SH-SY5Y (cell line): Measurements from ENCODE around the gene UGT2B7.

Experiments
- GATA2 ChIP-seq: IDR thresholded peaks from 2 replicates; pipeline ENCODE4 v1.6.1; 2011; ENCODE audit warnings: mild to moderate bottlenecking, low read depth, low read length
- GATA3 ChIP-seq: IDR thresholded peaks from 2 replicates; pipeline ENCODE4 v1.6.1; 2011; ENCODE audit warnings: low read depth, mild to moderate bottlenecking, low read length, moderate library complexity

Gene UGT2B7

DNA sequence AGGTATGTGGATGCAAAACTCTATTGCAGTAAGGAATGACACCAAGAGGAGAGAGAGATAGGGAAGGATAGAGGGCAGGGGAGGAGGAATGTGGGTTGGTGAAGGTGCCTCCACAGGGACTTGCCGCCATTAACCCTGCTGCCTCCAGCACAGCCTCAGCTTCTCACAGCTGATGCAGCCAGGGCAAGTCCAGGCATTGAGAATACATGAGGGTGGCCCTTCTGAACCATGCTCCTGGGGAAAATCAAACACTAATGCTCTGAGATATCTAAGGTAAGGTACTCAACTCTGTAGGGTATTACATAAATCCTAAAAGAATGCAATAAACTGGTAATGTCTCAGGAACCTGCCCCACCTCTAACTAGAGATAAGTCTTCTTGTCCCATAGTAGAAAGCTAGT, 28.7 kb downstream of the UGT2B7 start:
- TF ChIP-seq GATA2 = no peak
- TF ChIP-seq GATA3 = no peak

DNA sequence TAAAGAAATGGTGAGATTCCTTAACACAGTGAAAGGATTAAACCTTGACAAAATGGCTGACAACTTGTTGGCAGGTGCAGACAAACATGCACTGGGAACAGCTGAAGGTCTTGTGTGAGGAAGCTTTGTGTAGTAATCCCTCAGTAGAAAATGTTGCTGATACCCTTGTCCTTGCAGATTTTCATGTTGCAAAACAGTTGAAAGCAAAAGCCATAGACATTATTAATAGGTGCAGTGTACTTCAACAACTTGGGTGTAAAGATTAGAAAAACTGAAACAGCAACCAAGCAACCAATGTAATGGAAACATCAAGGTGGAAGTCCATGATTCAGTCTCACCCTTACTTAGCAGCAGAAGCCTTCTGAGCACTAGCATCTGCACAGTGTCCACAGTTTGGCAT, 29.8 kb downstream of the UGT2B7 start:
- TF ChIP-seq GATA3 (no peak), GATA2 (no peak)

DNA sequence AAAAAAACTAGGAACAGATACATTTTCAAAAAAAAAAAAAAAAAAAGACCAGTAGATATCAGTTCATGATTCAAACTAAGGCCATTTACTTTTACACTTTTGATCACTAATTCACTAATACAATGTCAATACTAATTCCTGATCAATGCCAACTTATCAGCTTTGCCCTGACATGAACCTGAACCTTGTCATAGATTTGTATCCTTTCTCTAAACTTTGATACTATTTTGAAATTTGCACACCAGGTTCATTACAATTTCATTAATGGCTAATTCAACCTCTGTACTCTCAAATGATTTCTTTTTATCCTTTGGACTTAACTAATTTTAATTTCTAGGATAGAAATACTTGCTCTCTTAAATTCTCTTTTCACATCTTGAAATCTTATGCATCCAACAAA, 37.7 kb downstream of the UGT2B7 start:
- no peak for TF ChIP-seq GATA3

DNA sequence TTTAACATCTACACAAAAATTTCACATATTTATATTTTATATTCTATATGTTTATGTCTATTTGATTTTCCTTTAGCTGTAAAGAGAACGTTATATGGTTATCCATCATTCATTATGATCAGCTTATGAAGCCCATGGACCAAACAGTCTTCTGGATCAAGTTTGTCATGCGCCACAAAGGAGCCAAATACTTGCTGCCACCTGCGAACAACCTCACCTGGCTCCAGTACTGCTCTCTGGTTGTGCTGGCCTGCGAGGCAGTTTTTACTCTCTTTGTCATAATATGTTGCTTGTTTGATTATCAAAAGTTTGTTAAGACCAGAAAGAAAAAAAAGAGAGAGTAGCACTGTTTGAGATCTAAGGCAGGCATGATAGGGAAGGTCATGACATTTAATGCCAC, 38.2 kb downstream of the UGT2B7 start:
- TF ChIP-seq GATA2 (no peak), GATA3 (no peak)

DNA sequence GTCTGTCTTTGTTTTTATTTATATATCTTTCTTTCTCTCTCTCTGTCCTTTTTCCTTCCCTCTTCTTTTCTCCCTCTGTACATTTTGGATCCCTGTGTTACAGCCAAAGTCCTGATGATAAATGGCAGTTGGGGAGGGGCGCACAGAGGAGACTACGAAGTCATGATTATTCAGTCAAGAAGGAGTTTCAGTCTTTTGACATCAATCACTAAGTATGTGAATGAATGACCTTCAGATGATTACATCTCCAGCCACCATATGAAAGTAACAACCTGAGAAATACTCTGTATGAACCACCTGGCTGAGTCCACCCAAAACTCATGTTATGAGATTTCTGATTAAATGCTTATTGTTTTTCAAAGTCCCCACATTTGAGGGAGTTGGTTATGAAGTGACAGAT, 45.0 kb downstream of the UGT2B7 start:
- TF ChIP-seq GATA2 (no peak), GATA3 (no peak)

DNA sequence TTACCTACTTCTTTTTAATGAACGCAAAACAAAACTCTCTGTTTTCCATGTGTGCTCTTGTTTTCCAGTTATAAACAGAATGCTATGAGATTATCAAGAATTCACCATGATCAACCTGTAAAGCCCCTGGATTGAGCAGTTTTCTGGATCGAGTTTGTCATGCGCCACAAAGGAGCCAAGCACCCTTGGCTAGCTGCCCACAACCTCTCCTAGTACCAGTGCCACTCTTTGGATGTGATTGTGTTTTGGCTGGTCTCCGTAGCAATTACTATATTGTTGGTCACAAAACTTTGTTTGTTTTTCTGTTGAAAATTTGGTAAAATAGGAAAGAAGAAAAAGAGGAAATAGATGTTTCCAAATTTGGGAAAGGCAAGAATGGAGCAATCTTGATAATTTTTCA, 51.1 kb downstream of the UGT2B7 start:
- TF ChIP-seq GATA3 (no peak), GATA2 (no peak)

DNA sequence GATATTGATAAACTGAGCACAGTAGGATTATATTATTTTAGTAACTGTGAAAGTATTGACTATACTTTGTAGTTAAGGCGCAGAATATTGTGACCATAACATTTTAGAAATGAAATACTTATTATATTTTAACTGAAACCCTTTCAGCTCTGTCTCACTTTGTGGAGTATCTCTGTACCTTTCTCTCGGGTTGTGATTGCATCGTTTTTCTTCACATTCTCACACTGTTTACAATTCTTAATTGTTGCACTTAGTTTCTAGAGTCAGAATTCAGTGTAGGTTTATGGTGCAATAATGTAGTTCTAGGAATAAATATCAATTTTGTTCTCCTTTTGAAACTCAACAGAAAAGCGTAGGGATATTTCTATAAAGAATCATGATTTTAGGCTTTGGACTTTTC, 57.7 kb downstream of the UGT2B7 start:
- TF ChIP-seq GATA3 = no peak
- TF ChIP-seq GATA2 = no peak

DNA sequence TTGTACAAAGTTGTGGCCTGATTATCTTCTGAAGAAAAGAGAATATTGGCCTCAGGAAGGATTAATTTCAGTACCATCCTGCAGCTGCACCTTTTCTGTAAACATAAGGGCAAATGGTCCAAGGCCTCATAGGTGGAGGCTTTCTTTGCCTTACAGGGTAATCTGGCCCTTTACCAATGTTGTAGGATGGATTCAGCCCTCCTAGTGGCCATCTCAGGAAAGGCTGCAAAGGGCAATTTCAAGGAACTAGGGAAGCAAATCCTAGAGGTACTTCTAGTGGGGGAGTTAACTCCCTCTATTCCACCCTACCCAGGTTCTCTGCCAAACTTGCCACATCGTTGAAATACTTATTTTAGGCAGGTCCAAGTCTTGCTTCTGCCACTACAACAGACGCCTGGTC, 60.6 kb downstream of the UGT2B7 start:
- TF ChIP-seq GATA2 = no peak
- TF ChIP-seq GATA3 = no peak
